HepG2 (cell line): ENCODE measurements around the gene LHX3. TPM values are rescaled to one million over a fixed set of nuclear protein-coding genes. Genes with fewer than 3 reads are reported as not detected.

Experiments used
- ATF2 ChIP-seq: sonication (generic); formaldehyde crosslinking; IDR thresholded peaks from 2 replicates; pipeline ENCODE4 v1.4.0; 2020; ENCODE audit warnings: missing genetic modification reagents
- CCDC6 ChIP-seq: sonication (generic); formaldehyde crosslinking; IDR thresholded peaks from 2 replicates; pipeline ENCODE4 v1.8.1; 2022; ENCODE audit warnings: mild to moderate bottlenecking, missing genetic modification reagents, moderate library complexity
- CREB1 ChIP-seq, 2 experiments: fragments of 450-650 bp in 1 of 2; IDR thresholded peaks; 2 replicates each; pipeline ENCODE4 v1.6.1; 2016 to 2017; ENCODE audit warnings: control low read depth in 1 of 2, mild to moderate bottlenecking in 1 of 2, missing compliant biosample characterization in 1 of 2, missing genetic modification characterization in 1 of 2
- FOSL2 ChIP-seq: sonication (generic); formaldehyde crosslinking; IDR thresholded peaks from 2 replicates; pipeline ENCODE4 v1.4.0; 2020; ENCODE audit warnings: missing genetic modification reagents
- HOXD1 ChIP-seq: sonication (generic); formaldehyde crosslinking; IDR thresholded peaks from 2 replicates; pipeline ENCODE4 v1.5.0; 2020; ENCODE audit warnings: missing genetic modification reagents
- IRF1 ChIP-seq: sonication (generic); formaldehyde crosslinking; IDR thresholded peaks from 2 replicates; pipeline ENCODE4 v1.4.0; 2020; ENCODE audit warnings: low read depth, mild to moderate bottlenecking, missing genetic modification reagents
- RELA ChIP-seq: sonication (generic); formaldehyde crosslinking; IDR thresholded peaks from 2 replicates; pipeline ENCODE4 v1.4.0; 2020; ENCODE audit warnings: missing genetic modification reagents
- RFXAP ChIP-seq: sonication (generic); formaldehyde crosslinking; IDR thresholded peaks from 2 replicates; pipeline ENCODE4 v1.4.0; 2020; ENCODE audit warnings: missing genetic modification reagents, borderline replicate concordance
- SIN3B ChIP-seq: fragments of 150-350 bp; IDR thresholded peaks from 2 replicates; pipeline ENCODE4 v1.6.1; 2014; ENCODE audit warnings: low read length
- TBX3 ChIP-seq: fragments of 450-650 bp; IDR thresholded peaks from 2 replicates; pipeline ENCODE4 v1.6.1; 2017; ENCODE audit warnings: antibody characterized with exemption, mild to moderate bottlenecking, inconsistent platforms, borderline replicate concordance
- THYN1 ChIP-seq: sonication (generic); formaldehyde crosslinking; IDR thresholded peaks from 2 replicates; pipeline ENCODE4 v1.8.1; 2023; ENCODE audit warnings: low read depth, mild to moderate bottlenecking, moderate library complexity, missing genetic modification reagents, borderline replicate concordance
- ZC3H13 ChIP-seq: sonication (generic); formaldehyde crosslinking; IDR thresholded peaks from 2 replicates; pipeline ENCODE4 v1.8.1; 2023; ENCODE audit warnings: mild to moderate bottlenecking, missing genetic modification reagents, moderate library complexity
- ZNF253 ChIP-seq: sonication (generic); formaldehyde crosslinking; IDR thresholded peaks from 2 replicates; pipeline ENCODE4 v1.8.0; 2022; ENCODE audit warnings: mild to moderate bottlenecking, missing genetic modification reagents, borderline replicate concordance
- ZNF335 ChIP-seq: sonication (generic); formaldehyde crosslinking; IDR thresholded peaks from 2 replicates; pipeline ENCODE4 v1.4.0; 2020; ENCODE audit warnings: missing genetic modification reagents
- ZNF367 ChIP-seq: sonication (generic); formaldehyde crosslinking; IDR thresholded peaks from 2 replicates; pipeline ENCODE4 v1.4.0; 2020; ENCODE audit warnings: missing genetic modification reagents, borderline replicate concordance
- ZNF441 ChIP-seq: sonication (generic); formaldehyde crosslinking; IDR thresholded peaks from 2 replicates; pipeline ENCODE4 v1.7.0; 2021; ENCODE audit warnings: missing genetic modification reagents, borderline replicate concordance
- ZNF512B ChIP-seq: sonication (generic); formaldehyde crosslinking; IDR thresholded peaks from 2 replicates; pipeline ENCODE4 v1.5.1; 2020; ENCODE audit warnings: missing genetic modification reagents, mild to moderate bottlenecking, borderline replicate concordance
- ZNF563 ChIP-seq: sonication (generic); formaldehyde crosslinking; IDR thresholded peaks from 2 replicates; pipeline ENCODE4 v1.8.0; 2022; ENCODE audit warnings: mild to moderate bottlenecking, moderate library complexity, missing genetic modification reagents
- ZNF75D ChIP-seq: sonication (generic); formaldehyde crosslinking; IDR thresholded peaks from 2 replicates; pipeline ENCODE4 v1.8.1; 2023; ENCODE audit warnings: missing genetic modification reagents, mild to moderate bottlenecking, borderline replicate concordance
- polyA plus RNA-seq, 8 experiments: library from polyadenylated mRNA; depleted of rRNA in 3 of 8; stranded (reverse) in 7 of 8; unstranded in 1 of 8; fragments of >200 nt; fragmentation: Illumina TruSeq in 4 of 8; extraction: Trizol in 4 of 8; gene quantifications; 2 replicates each; pipeline versions ENCODE4 v1.2.1 to v1.2.3, GENCODE V29; 2011 to 2016; ENCODE audit warnings: low read depth in 4 of 8, missing spikeins in 1 of 8, mixed read lengths in 1 of 8; ENCODE audit not compliant: insufficient read depth in 1 of 8
- total RNA-seq, 5 experiments: library from RNA; depleted of rRNA; stranded (reverse); fragments of >200 nt; fragmentation: Illumina TruSeq; extraction: Trizol; gene quantifications; 2 replicates each; pipeline ENCODE4 v1.2.3, GENCODE V29; 2016; ENCODE audit warnings: low read depth in 1 of 5
- TF ChIP-seq, protein P1 (sequence below): sonication (generic); formaldehyde crosslinking; IDR thresholded peaks from 2 replicates; pipeline ENCODE4 v1.4.0; 2020; ENCODE audit warnings: mild to moderate bottlenecking, missing genetic modification reagents
- TF ChIP-seq, protein P2 (sequence below): IDR thresholded peaks from 2 replicates; pipeline ENCODE4 v1.6.1; 2016; ENCODE audit warnings: missing compliant biosample characterization, missing genetic modification reagents, borderline replicate concordance
- TF ChIP-seq, protein P3 (sequence below): sonication (generic); formaldehyde crosslinking; IDR thresholded peaks from 2 replicates; pipeline ENCODE4 v1.5.0; 2020; ENCODE audit warnings: missing genetic modification reagents

LHX3 gene
- total and polyA plus RNA-seq, 2 of the 13 experiments (the other 11 are each of a cell fraction or from before 2014, with no cell fraction given) = not detected

GRCh38 chr9:136171009-136171800, 33.7 kb downstream of the LHX3 start (continued):
- TF ChIP-seq ZNF253 (CRISPR knock-in tag) (no peak), TBX3 (no peak), THYN1 (CRISPR knock-in tag) (no peak), ZNF367 (CRISPR knock-in tag) (no peak), ZNF441 (CRISPR knock-in tag) (no peak), RFXAP (CRISPR knock-in tag) (no peak), ZNF512B (no peak), ZNF563 (no peak), HOXD1 (no peak), ZNF75D (CRISPR knock-in tag) (no peak), IRF1 (CRISPR knock-in tag) (no peak), CCDC6 (no peak), ZC3H13 (CRISPR knock-in tag) (no peak), ATF2 (CRISPR knock-in tag) (no peak), RELA (no peak), SIN3B (no peak), ZNF335 (CRISPR knock-in tag) (no peak), FOSL2 (no peak), CREB1 (IDR thresholded peaks at IDR 0.05) (no peak), CREB1 (CRISPR knock-in tag; IDR thresholded peaks at IDR 0.05) (no peak)
- TF ChIP-seq, protein P1, sequence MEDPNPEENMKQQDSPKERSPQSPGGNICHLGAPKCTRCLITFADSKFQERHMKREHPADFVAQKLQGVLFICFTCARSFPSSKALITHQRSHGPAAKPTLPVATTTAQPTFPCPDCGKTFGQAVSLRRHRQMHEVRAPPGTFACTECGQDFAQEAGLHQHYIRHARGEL (CRISPR knock-in tag) = no peak
- TF ChIP-seq, protein P2, sequence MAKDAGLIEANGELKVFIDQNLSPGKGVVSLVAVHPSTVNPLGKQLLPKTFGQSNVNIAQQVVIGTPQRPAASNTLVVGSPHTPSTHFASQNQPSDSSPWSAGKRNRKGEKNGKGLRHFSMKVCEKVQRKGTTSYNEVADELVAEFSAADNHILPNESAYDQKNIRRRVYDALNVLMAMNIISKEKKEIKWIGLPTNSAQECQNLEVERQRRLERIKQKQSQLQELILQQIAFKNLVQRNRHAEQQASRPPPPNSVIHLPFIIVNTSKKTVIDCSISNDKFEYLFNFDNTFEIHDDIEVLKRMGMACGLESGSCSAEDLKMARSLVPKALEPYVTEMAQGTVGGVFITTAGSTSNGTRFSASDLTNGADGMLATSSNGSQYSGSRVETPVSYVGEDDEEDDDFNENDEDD (CRISPR knock-in tag) = no peak
- TF ChIP-seq, protein P3, sequence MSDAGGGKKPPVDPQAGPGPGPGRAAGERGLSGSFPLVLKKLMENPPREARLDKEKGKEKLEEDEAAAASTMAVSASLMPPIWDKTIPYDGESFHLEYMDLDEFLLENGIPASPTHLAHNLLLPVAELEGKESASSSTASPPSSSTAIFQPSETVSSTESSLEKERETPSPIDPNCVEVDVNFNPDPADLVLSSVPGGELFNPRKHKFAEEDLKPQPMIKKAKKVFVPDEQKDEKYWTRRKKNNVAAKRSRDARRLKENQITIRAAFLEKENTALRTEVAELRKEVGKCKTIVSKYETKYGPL (CRISPR knock-in tag) = no peak
